Testis (tissue), 3 donors: ENCODE results near the gene TCEAL1. TPM values are rescaled to one million over a fixed set of nuclear protein-coding genes. Genes with fewer than 3 reads are reported as not detected.

Source experiments
- DNase-seq: peaks from one replicate; pipeline ENCODE4 v3.0.0-alpha.2; 2019
- H3K27ac ChIP-seq, 2 donors: fragments of 200-600 bp; sonication (generic); one replicate each; pipeline ENCODE4 v1.5.1; 2019
- H3K27me3 ChIP-seq: fragments of 200-600 bp; sonication (generic); one replicate; pipeline ENCODE4 v1.5.1; 2019
- H3K36me3 ChIP-seq: fragments of 200-600 bp; sonication (generic); one replicate; pipeline ENCODE4 v1.5.1; 2017; ENCODE audit warnings: low read depth; ENCODE audit errors: missing control alignments
- H3K4me1 ChIP-seq: fragments of 200-600 bp; sonication (generic); one replicate; pipeline ENCODE4 v1.5.1; 2019
- H3K4me3 ChIP-seq, 2 donors: fragments of 200-600 bp; sonication (generic); one replicate each; pipeline ENCODE4 v1.5.1; 2017 to 2019
- H3K9me3 ChIP-seq: fragments of 200-600 bp; sonication (generic); one replicate; pipeline ENCODE4 v1.5.1; 2017
- POLR2A ChIP-seq: fragments of 450-650 bp; IDR thresholded peaks from one replicate; pipeline ENCODE4 v1.6.1; 2017; ENCODE audit warnings: antibody characterized with exemption, mild to moderate bottlenecking, moderate library complexity
- WGBS, 2 donors: methylation state at CpG; one replicate each; pipeline ENCODE4 v1.1.5; 2018; 5-methylcytosine and 5-hydroxymethylcytosine counted together
- intact Hi-C: fragments of 100-400 bp; cut with DNase I; formaldehyde crosslinking; loops from one replicate; pipeline ENCODE4 v1.15.1; 2023; ENCODE audit warnings: low total_unique reads
- polyA plus RNA-seq: library from polyadenylated mRNA; stranded (reverse); fragments of 350-450 nt; fragmentation: Illumina TruSeq; extraction: RNeasy Lipid Tissue Mini Kit (QIAGEN cat#74804); gene quantifications from one replicate; pipeline ENCODE4 v1.2.3, GENCODE V29; 2014; ENCODE audit warnings: low read depth, low replicate concordance; ENCODE audit not compliant: insufficient read depth
- total RNA-seq, 2 donors: library from RNA; depleted of rRNA; stranded (reverse); fragments of >200 nt; gene quantifications; one replicate each; pipeline ENCODE4 v1.2.3, GENCODE V29; 2016

The TCEAL1 gene
- total and polyA plus RNA-seq, 3 donors from 2014 or later = 30.9 to 83.9 (median 63.6) TPM

DNA sequence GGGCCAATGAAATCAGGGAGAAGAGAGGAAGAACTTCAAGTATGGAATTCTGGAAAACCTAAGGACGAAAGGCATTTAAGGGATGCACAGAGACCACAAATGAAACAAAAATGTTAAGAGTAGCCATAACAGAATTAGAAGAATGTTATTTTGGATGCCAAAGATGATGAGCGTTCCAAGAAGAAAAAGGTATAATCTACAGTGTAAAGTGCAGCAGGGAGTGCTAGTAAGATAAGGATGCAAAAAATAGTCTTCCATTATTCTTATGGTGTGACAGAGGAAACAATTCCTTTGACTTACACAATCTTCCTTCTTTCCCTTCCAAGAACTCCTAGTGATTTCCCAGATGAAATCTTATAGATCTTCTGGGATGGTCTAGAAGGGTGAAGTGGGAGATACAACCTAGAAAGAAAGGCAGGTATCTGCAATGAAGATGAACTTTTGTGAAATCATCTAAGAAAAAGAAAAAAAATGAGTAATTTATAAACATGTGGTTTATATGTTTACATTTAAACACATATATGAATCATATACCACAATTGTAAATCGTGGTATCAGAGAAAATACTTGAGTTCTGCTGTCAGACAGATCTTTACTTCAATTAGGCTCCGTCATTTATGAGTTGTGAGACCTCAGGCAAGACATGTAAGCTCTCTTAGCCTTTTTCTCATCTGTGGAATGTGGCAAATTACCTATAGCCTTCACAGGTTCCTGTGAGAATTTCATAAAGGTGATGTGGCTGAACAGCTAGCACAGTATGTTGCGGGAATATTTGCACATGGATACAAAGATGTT lies 49.6 kb downstream of the TCEAL1 start:
- TF ChIP-seq POLR2A = no peak
- intact Hi-C loops = no loop called here
- Histone ChIP-seq H3K4me1 (no peaks in the 10 kb centered on the region), H3K27ac (no peak overlapping the region), H3K9me3 (no peaks in the 10 kb centered on the region), H3K36me3 (no peaks in the 10 kb centered on the region), H3K4me3 (no peak overlapping the region), H3K27me3 (no peaks in the 10 kb centered on the region)
- no peak for DNase-seq
- WGBS, 2 donors = 85 to 88% methylated on average over 5 of the region's 5 CpGs

Other genes with a start within 250 kb of the TCEAL1 start
- 10 to 100 TPM; 29.5 to 37.9 TPM for gene RAB40A, start 109.5 kb upstream of the TCEAL1 start, total RNA-seq
- 5.3 TPM for gene RAB40A, start 109.5 kb upstream of the TCEAL1 start, polyA plus RNA-seq
- 100 to 1,000 TPM; 132 to 149 TPM for gene TCEAL4, start 43.5 kb upstream of the TCEAL1 start, total RNA-seq
- gene TCEAL4, start 43.5 kb upstream of the TCEAL1 start, polyA plus RNA-seq = 62.6 TPM
- gene TCEAL3, start 21.0 kb upstream of the TCEAL1 start, total RNA-seq = 10 to 100 TPM; 56.7 to 65.8 TPM
- gene TCEAL3, start 21.0 kb upstream of the TCEAL1 start, polyA plus RNA-seq = 62.0 TPM
- 100 to 1,000 TPM; 257 to 267 TPM for gene MORF4L2, start 57.7 kb downstream of the TCEAL1 start, total RNA-seq
- 220 TPM for gene MORF4L2, start 57.7 kb downstream of the TCEAL1 start, polyA plus RNA-seq
- gene TMEM31, start 81.9 kb downstream of the TCEAL1 start, total RNA-seq = 100 to 1,000 TPM in 1 of 2 donors, 10 to 100 TPM in 1; 10.8 to 110 TPM
- gene TMEM31, start 81.9 kb downstream of the TCEAL1 start, polyA plus RNA-seq = 51.9 TPM
- gene PLP1, start 147.9 kb downstream of the TCEAL1 start, total RNA-seq = 100 to 1,000 TPM; 111 to 119 TPM
- gene PLP1, start 147.9 kb downstream of the TCEAL1 start, polyA plus RNA-seq = 79.7 TPM
- gene RAB9B, start 203.3 kb downstream of the TCEAL1 start, total RNA-seq = 1 to 10 TPM; 2.6 to 3.0 TPM
- 3.8 TPM for gene RAB9B, start 203.3 kb downstream of the TCEAL1 start, polyA plus RNA-seq